Suppressor macrophage treated with lipopolysaccharide for 4 hours (primary cell): ENCODE data around the gene EIF2A.
"Not testable (repeated sequence)": the region's sequence is repeated elsewhere in the genome, so short reads cannot be mapped to it uniquely, and the experiment has no call there.

Source experiments
- DNase-seq: peaks from one replicate; pipeline ENCODE4 v3.0.0-alpha.2; 2020

The EIF2A gene

GRCh38 chr3:150544041-150544440 is 2.5 kb upstream of the EIF2A start:
- peak; percentile 30 for DNase-seq

DNA sequence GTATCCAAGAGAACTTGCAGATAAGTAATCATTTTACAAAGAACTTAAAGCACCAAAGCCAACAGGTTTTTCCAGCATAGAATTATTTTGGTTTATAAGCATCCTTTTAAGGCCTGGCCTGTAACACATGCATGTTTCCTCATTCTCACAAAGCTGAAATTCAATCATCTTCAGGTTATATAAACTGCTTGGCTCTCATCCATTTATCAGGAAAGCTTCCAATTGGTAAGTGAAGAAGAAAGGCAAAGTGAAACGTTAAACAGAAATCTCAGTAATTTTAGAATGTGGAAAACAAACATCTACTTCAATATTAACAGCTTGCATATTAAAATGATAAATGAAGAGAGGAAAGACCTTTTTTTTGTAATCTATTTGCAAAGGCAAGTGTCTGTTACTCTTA is 1.9 kb upstream of the EIF2A start:
- DNase-seq, result peak; percentile 6

GRCh38 chr3:150545419-150546225 is 965 bp upstream of the EIF2A start:
- no peak for DNase-seq

DNA sequence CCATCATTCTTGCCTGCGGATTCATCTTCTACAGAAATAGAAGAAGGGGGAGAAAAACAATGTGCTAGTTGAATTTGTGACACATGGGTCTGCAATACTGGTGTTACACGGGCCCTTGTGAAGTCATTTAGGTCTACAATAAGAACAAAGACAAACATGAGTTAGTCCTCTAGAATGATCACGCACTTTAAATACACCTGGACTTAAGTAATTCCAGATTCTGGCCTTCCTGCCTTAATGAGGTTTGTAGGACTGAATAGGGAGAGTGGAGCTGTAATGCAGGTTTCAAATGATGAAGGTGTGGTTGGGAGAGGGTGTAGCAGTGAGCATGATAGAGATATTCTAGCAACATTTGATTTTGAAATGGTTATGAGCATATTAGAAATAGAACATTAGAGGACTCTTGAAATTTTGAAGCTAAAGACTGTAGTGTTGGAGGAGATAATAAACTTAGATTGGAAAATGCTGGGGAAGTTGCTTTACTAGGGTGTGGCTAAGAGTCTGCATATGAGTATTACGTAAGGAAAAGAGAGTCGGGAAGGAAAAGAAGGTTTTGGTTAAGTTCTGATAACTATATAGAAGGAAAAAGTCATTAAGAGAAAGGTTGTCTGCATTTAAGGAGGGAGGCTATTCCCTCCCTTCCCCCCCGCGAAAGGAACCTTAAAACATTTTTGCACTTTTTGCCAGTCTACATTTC is 606 bp downstream of the EIF2A start:
- DNase-seq, result peak; percentile 55

- no peak for DNase-seq
These were observed 9.4 kb downstream of the EIF2A start for GRCh38 chr3:150555859-150556436.

DNA sequence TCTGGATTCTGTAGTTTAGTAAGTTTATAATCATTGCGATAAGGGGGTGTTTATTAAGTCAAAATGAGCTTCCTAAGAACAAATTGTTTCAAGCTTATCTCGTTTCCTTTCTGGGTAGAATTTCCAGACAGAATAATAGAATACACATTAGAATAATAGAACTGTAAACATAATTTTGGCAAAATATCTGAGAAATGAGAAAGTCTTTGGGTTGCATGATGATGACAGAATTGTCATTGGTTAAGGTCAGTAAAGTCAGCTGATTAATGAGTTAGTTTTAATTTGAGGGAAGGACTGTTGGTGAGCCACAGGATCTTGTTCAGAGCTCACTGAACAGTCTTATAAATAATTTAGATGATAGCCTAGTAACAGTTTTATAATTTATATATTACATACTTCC is 10.2 kb downstream of the EIF2A start:
- DNase-seq, result no peak

DNA sequence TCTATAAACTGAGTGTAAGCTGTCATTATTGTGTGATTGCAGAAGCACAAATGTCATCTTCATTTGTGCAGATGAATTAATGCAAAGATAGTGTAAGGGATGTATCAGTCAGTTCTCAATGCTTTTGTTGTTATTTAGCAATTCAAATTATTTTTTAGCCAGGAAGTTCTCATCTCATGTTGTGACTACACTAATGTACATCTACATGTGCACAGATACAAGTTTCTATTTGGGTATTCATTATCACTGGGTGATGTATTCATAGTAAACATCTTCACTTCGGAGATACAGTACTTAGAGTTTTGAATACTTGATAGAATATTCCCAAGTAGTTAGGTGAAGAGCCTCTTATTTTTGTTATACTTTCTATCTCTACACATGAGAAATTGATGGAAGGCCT is 11.1 kb downstream of the EIF2A start:
- no peak for DNase-seq

DNA sequence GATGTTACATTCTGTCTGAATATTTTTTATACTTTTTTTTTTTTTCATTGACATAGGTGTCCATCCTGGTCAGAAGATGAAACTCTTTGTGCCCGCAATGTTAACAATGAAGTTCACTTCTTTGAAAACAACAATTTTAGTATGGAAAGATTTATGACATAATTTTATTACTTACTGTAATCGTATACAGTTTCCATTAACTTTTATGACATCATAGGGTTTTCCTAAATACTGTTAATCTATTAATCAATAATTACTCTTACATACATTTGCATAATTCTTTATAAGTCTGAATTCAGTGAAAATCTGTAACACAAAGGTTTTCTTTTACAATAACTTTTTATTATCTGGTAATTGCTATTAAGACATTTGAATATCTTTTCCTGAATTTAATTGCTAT is 17.7 kb downstream of the EIF2A start:
- DNase-seq, result no peak

GRCh38 chr3:150567328-150567727 is 20.7 kb downstream of the EIF2A start:
- no peak for DNase-seq

GRCh38 chr3:150577855-150578254 is 31.3 kb downstream of the EIF2A start:
- no peak for DNase-seq

DNA sequence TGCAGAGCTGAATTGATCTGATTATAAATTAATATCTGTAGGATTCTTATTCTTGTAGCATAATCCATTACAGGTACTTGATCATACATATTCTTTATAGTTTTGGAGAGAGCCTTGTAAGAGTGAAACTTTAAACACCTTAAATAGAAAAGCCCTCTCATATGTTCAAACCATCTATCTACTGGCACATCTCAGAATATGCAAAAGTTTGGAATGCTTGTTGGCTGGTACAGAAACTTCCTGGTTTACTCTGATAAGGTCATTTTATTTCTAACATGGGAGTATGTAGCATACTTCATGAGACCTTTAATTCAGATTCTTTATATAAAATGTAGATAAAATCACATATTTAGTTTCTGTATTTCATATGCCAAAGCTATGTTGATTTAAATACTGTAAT is 34.6 kb downstream of the EIF2A start:
- DNase-seq, result no peak

GRCh38 chr3:150582620-150583019 is 36.0 kb downstream of the EIF2A start:
- no peak for DNase-seq

GRCh38 chr3:150583028-150583427 is 36.4 kb downstream of the EIF2A start:
- no peak for DNase-seq

GRCh38 chr3:150588027-150588830 is 41.6 kb downstream of the EIF2A start:
- DNase-seq, result no peak

DNA sequence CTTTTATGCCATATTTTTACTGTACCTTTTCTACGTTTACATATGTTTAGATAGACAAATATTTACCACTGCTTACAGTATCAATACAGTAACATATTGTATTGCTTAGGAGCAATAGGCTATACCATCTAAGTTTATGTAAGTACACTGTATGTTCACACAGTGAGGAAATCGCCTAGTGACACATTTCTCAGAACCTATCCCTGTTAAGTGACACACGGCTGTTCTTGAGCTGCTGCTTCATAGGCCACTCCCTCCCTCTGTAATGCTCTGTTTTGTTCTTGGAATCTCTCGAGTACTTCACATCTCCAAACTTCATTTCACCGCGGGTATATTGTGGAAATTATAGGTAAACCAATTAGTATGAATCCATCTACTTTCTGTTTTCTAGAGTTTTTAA is 43.2 kb downstream of the EIF2A start:
- DNase-seq, result no peak

- DNase-seq, result peak; percentile 7
These were observed 47.6 kb downstream of the EIF2A start for GRCh38 chr3:150594150-150594549.

- DNase-seq, result no peak
These were observed 51.1 kb downstream of the EIF2A start for GRCh38 chr3:150597646-150598045.

DNA sequence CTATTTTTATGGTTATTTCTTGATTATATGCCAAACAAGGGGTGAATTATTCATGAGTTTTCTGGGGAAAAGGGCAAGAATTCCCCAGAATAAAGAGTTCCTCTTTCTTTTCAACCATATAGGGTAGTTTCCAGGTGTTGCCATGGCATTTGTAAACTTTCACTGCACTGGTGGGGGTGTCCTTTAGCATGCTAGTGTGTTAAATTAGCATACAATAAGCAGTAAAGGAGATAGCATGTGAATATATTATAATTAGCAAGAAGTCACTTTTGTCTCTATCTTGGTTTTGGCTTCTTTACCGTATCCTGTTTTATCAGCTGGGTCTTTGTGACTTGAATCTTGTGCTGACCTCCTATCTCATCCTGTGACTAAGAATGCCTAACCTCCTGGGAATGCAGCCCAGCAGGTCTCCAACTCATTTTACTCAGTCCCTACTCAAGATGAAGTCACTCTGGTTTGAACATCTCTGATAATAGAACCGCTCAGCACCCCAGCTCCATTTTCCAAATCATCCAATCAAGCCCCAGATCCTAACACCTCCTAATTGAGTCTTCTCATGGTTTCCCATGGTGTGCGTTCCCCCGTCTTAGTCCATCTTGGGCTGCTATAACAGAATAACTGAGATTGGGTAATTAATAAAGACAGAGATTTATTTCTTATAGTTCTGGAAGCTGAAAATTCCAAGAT is 53.2 kb downstream of the EIF2A start:
- DNase-seq, result peak; percentile 67

DNA sequence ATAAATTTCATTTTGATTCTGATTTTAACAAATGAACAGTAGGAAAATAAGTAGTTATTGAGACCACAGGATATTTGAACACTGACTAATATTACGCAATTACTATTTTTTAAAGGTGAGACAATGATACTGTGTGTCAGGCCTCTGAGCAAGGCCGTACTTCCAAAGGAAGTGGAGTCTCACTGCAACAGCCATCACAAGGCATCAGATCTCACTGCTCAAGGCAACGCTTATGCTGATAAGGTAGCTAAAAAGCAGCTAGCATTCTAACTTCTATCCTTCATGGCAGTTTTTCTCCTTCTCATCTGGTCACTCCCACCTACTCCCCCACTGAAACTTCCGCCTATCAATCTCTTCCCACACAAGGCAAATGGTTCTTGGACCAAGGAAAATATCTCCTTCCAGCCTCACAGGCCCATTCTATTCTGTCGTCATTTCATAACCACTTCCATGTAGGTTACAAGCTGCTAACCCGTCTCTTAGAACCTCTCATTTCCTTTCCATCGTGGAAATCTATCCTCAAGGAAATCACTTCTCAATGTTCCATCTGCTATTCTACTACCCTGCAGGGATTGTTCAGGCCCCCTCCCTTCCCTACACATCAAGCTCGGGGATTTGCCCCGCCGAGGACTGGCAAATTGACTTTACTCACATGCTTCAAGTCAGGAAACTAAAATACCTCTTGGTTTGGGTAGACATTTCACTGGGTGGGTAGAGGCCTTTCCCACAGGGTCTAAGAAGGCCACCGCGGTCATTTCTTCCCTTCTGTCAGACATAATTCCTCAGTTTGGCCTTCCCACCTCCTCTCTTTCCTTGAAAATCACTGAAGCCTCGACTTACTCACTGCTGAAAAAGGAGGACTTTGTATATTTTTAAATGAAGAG is 54.3 kb downstream of the EIF2A start:
- DNase-seq, result not testable (repeated sequence)

GRCh38 chr3:150602426-150603152 is 56.0 kb downstream of the EIF2A start:
- no peak for DNase-seq
